Endothelial cell of umbilical vein (primary cell): ENCODE results near the gene INPP1. TPM values are rescaled to one million over a fixed set of nuclear protein-coding genes. Genes with fewer than 3 reads are reported as not detected.

Experiments
- BruUV-seq: library from RNA; stranded (reverse); fragments of 400-500 nt; replicated peaks from 2 replicates; lab custom pipeline; 2021; lab: Mats Ljungman, UMichigan
- CTCF ChIA-PET: fragments of 300-600, 350-600 bp; sonication (Branson Sonifier 250); formaldehyde crosslinking; loops from one replicate; lab custom pipeline; 2021; ENCODE audit warnings: antibody characterized with exemption, inconsistent platforms; lab: Charles Lee
- POLR2A ChIA-PET: fragments of 300-600, 350-600 bp; sonication (Branson Sonifier 250); formaldehyde crosslinking; loops from one replicate; lab custom pipeline; 2021; ENCODE audit warnings: antibody characterized with exemption, inconsistent platforms; lab: Charles Lee
- DNase-seq: peaks from one replicate; pipeline ENCODE4 v3.0.0-alpha.2; 2011; ENCODE audit warnings: low read depth, low spot score
- FAIRE-seq: peaks from 2 replicates; lab custom pipeline; 2011; peaks lifted over from hg19 to GRCh38; lab: Jason Lieb, UNC
- H2AFZ ChIP-seq: 2 replicates; pipeline ENCODE4 v1.6.0; 2012; ENCODE audit warnings: low read depth, low read length, control low read depth, inconsistent platforms
- H3K27ac ChIP-seq: 2 replicates; pipeline ENCODE4 v1.5.1; 2011; ENCODE audit warnings: low read depth, mild to moderate bottlenecking, control low read depth, low read length, moderate library complexity; ENCODE audit not compliant: insufficient read depth
- H3K27me3 ChIP-seq, 2 experiments: 2 replicates each; pipeline versions ENCODE4 v1.6.0 to v1.6.1; 2011; ENCODE audit warnings: low read length in 2 of 2, mixed read lengths in 1 of 2; ENCODE audit not compliant: control insufficient read depth in 2 of 2, insufficient read depth in 2 of 2
- H3K36me3 ChIP-seq, 2 experiments: 2 replicates in 1 of 2; 3 replicates in 1 of 2; pipeline ENCODE4 v1.5.1; 2011; ENCODE audit warnings: low read length in 2 of 2, mild to moderate bottlenecking in 1 of 2, moderate library complexity in 1 of 2; ENCODE audit not compliant: control insufficient read depth in 2 of 2, insufficient read depth in 2 of 2; ENCODE audit errors: extremely low read depth in 1 of 2
- H3K4me1 ChIP-seq: 3 replicates; pipeline ENCODE4 v1.5.1; 2011; ENCODE audit warnings: mild to moderate bottlenecking, low read length; ENCODE audit not compliant: control insufficient read depth, insufficient read depth; ENCODE audit errors: extremely low read depth
- H3K4me2 ChIP-seq: 2 replicates; pipeline ENCODE4 v1.6.1; 2011; ENCODE audit warnings: low read length, control low read depth, mixed read lengths; ENCODE audit not compliant: insufficient read depth
- H3K4me3 ChIP-seq, 3 experiments: fragments of 200-600 bp in 1 of 3; sonication (generic), shearing (Covaris generic) in 1 of 3; replicated peaks in 1 of 3; 2 replicates each; pipeline ENCODE4 v1.5.1; 2011 to 2016; ENCODE audit warnings: control low read depth in 3 of 3, low read length in 3 of 3, mild to moderate bottlenecking in 2 of 3, inconsistent platforms in 1 of 3, low read depth in 1 of 3, moderate library complexity in 1 of 3; ENCODE audit not compliant: insufficient read depth in 1 of 3
- H3K79me2 ChIP-seq: 2 replicates; pipeline ENCODE4 v1.6.0; 2012; ENCODE audit warnings: low read length, inconsistent platforms; ENCODE audit not compliant: control insufficient read depth, insufficient read depth
- H3K9ac ChIP-seq: replicated peaks from 2 replicates; pipeline ENCODE3; 2011; ENCODE audit warnings: low read length, control low read depth; ENCODE audit not compliant: insufficient read depth; ENCODE audit errors: extremely low read depth
- H3K9me1 ChIP-seq: replicated peaks from 3 replicates; pipeline ENCODE4 v1.6.0; 2011; ENCODE audit warnings: mild to moderate bottlenecking, low read length; ENCODE audit not compliant: control insufficient read depth, insufficient read depth; ENCODE audit errors: extremely low read depth
- H3K9me3 ChIP-seq: replicated peaks from 2 replicates; pipeline ENCODE4 v1.5.1; 2012; ENCODE audit warnings: low read length, inconsistent platforms; ENCODE audit not compliant: control insufficient read depth, insufficient read depth
- H4K20me1 ChIP-seq: replicated peaks from 2 replicates; pipeline ENCODE3; 2011; ENCODE audit warnings: mild to moderate bottlenecking, low read length; ENCODE audit not compliant: control insufficient read depth, insufficient read depth; ENCODE audit errors: extremely low read depth
- CTCF ChIP-seq, 2 donors: IDR thresholded peaks; 1 replicate in 1 of 2; 2 replicates in 1 of 2; pipeline ENCODE4 v1.5.1; 2011; ENCODE audit warnings: low read length in 2 of 2, mild to moderate bottlenecking in 2 of 2, moderate library complexity in 2 of 2, control low read depth in 1 of 2, inconsistent platforms in 1 of 2, low read depth in 1 of 2; ENCODE audit not compliant: insufficient read depth in 1 of 2; ENCODE audit errors: extremely low read depth in 1 of 2
- EZH2 ChIP-seq: IDR thresholded peaks from 2 replicates; pipeline ENCODE4 v1.6.1; 2012; ENCODE audit warnings: borderline replicate concordance, low read depth, mild to moderate bottlenecking, moderate library complexity, low read length, inconsistent platforms; ENCODE audit not compliant: severe bottlenecking
- FOS ChIP-seq: IDR thresholded peaks from 2 replicates; pipeline ENCODE4 v1.6.1; 2011; ENCODE audit warnings: mild to moderate bottlenecking, low read length, moderate library complexity, borderline replicate concordance; ENCODE audit not compliant: insufficient read depth
- GATA2 ChIP-seq: IDR thresholded peaks from 2 replicates; pipeline ENCODE4 v1.7.0; 2011; ENCODE audit warnings: low read depth, mild to moderate bottlenecking, moderate library complexity, mixed read lengths, low read length; ENCODE audit not compliant: insufficient read length, insufficient read depth
- MAX ChIP-seq: IDR thresholded peaks from 2 replicates; pipeline ENCODE4 v1.6.1; 2011; ENCODE audit not compliant: insufficient read depth, insufficient read length
- MYC ChIP-seq: IDR thresholded peaks from one replicate; pipeline ENCODE4 v1.6.1; 2011; ENCODE audit warnings: mild to moderate bottlenecking, low read depth, low read length
- POLR2A ChIP-seq: IDR thresholded peaks from 2 replicates; pipeline ENCODE4 v1.6.1; 2012; ENCODE audit warnings: low read depth, mild to moderate bottlenecking, control low read depth, low read length
- POLR2AphosphoS5 ChIP-seq: IDR thresholded peaks from 2 replicates; pipeline ENCODE4 v1.6.1; 2012; ENCODE audit warnings: low read depth, mild to moderate bottlenecking, control low read depth, low read length, moderate library complexity; ENCODE audit not compliant: insufficient read depth
- dilution Hi-C: fragments of 300-500 bp; cut with MboI; formaldehyde crosslinking; loops from one replicate; pipeline ENCODE4 v1.15.0; 2019; ENCODE audit warnings: low sequenced_read_pairs; ENCODE audit not compliant: extremely low pct_ligation_motif_present
- intact Hi-C: fragments of 100-400 bp; cut with micrococcal nuclease; formaldehyde crosslinking; loops from one replicate; pipeline ENCODE4 v1.10.0; 2022
- polyA plus RNA-seq, 4 experiments: library from polyadenylated mRNA; depleted of rRNA in 3 of 4; stranded (reverse) in 3 of 4; unstranded in 1 of 4; fragments of >200 nt; gene quantifications; 2 replicates each; pipeline versions ENCODE4 v1.2.1 to v1.2.3, GENCODE V29; 2011 to 2012; ENCODE audit warnings: missing spikeins in 1 of 4
- total RNA-seq: library from RNA; stranded (reverse); gene quantifications from 2 replicates; pipeline ENCODE4 v1.2.3, GENCODE V29; 2021

The INPP1 gene
- total and polyA plus RNA-seq, 2 donors (not counting 3 experiments of a cell fraction or from before 2014, with no cell fraction given): 10.6 to 36.8 TPM

- TF ChIP-seq POLR2A: no peak
- TF ChIP-seq GATA2: no peak
- no peak for TF ChIP-seq EZH2
- TF ChIP-seq POLR2AphosphoS5: no peak
- no peak for TF ChIP-seq FOS
- TF ChIP-seq MYC: no peak
- TF ChIP-seq CTCF (IDR thresholded peaks at IDR 0.05; ENCODE audit: extremely low read depth in 1 of 2, insufficient read depth in 1 of 2, low read depth in 1 of 2, low read length in 2 of 2): no peak
- no peak for TF ChIP-seq MAX
- BruUV-seq: no TSS peak
- Histone ChIP-seq H3K79me2 (no peaks in the 10 kb centered on the region), H3K4me3 (no peak overlapping the region), H3K36me3 (no peaks in the 10 kb centered on the region), H3K27ac (no peak overlapping the region), H3K4me2 (no peak overlapping the region), H3K9me1 (no peaks in the 10 kb centered on the region), H3K27me3 (no peaks in the 10 kb centered on the region), H3K4me1 (peaks cover 25% of the 10 kb centered on the region), H3K9ac (no peak overlapping the region), H3K9me3 (no peaks in the 10 kb centered on the region), H2AFZ (no peak overlapping the region), H4K20me1 (no peaks in the 10 kb centered on the region)
- ChIA-PET CTCF (no interaction called here), POLR2A (no interaction called here)
- FAIRE-seq: no peak
- dilution Hi-C loops (no loop called here), intact Hi-C loops (loop anchor here (10.0 kb wide), 1 partner anchor 348 kb away; no protein-coding TSS in a partner anchor)
- no peak for DNase-seq
Measured at GRCh38 chr2:190336420-190336819, 7.0 kb upstream of the INPP1 start.
